ENCODE data around the gene DTNB. TPM values are rescaled to one million over a fixed set of nuclear protein-coding genes. Genes with fewer than 3 reads are reported as not detected.

Gene DTNB
- total and polyA plus RNA-seq, 2 donors (not counting 3 experiments of a cell fraction or from before 2014, with no cell fraction given): 11.5 to 17.0 TPM

DNA sequence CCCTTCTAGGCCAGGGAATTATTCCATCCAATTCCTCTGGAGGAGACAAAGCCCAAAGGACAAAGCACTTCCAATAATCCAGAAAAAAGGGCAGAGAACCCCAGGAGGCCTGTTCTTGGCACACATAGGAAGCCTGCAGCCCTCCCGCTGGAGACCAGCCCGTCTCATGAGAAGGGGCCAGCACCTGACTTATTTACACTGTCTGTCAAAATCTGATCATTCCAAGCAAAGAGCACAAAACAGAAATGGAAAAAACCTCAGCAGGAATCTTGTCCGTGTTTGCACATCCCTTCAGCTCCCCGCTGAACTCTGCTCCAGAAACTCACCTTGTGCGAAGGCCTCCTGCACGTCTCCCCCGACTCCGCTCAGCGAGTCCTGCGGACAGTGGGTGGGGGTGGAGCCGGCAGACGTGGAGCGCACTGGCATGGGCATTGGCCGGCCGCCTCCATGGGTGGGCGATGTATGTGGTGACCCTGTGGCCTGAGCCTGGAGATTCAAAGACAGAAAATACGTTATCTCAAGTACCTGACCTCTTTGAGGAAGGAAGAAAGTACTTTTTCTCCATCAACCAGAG, 285.4 kb downstream of the DTNB start:
- no peak for TF ChIP-seq MYC (IDR thresholded peaks at IDR 0.05; ENCODE audit: low read depth, low read length)
- no peak for TF ChIP-seq MAX (IDR thresholded peaks at IDR 0.05; ENCODE audit: insufficient read depth, insufficient read length)
- TF ChIP-seq EZH2 (IDR thresholded peaks at IDR 0.05; ENCODE audit: borderline replicate concordance, low read depth, low read length, severe bottlenecking): no peak
- TF ChIP-seq FOS (IDR thresholded peaks at IDR 0.05; ENCODE audit: borderline replicate concordance, insufficient read depth, low read length): no peak
- TF ChIP-seq GATA2 (IDR thresholded peaks at IDR 0.05; ENCODE audit: insufficient read depth, insufficient read length, low read depth, low read length): no peak
- no peak for TF ChIP-seq POLR2A (IDR thresholded peaks at IDR 0.05; ENCODE audit: low read depth, low read length)
- no peak for TF ChIP-seq JUN (IDR thresholded peaks at IDR 0.05; ENCODE audit: borderline replicate concordance, insufficient read depth, insufficient read length, low read depth)
- TF ChIP-seq POLR2AphosphoS5 (IDR thresholded peaks at IDR 0.05; ENCODE audit: insufficient read depth, low read depth, low read length): no peak
- no peak for TF ChIP-seq CTCF (IDR thresholded peaks at IDR 0.05; ENCODE audit: extremely low read depth in 1 of 2, insufficient read depth in 1 of 2, low read depth in 1 of 2, low read length in 2 of 2)
- no peak overlapping the region for H3K9ac ChIP-seq (replicated peaks; ENCODE audit: extremely low read depth, insufficient read depth, low read length)
- H2AFZ ChIP-seq (ENCODE audit: low read depth, low read length): no peak overlapping the region
- H3K4me3 ChIP-seq (replicated peaks in 1 of 3; ENCODE audit: insufficient read depth in 1 of 3, low read depth in 1 of 3, low read length in 3 of 3): no peak overlapping the region
- no peaks in the 10 kb centered on the region for H3K4me1 ChIP-seq (ENCODE audit: control insufficient read depth, extremely low read depth, insufficient read depth, low read length)
- no peaks in the 10 kb centered on the region for H4K20me1 ChIP-seq (replicated peaks; ENCODE audit: control insufficient read depth, extremely low read depth, insufficient read depth, low read length)
- no peaks in the 10 kb centered on the region for H3K9me3 ChIP-seq (replicated peaks; ENCODE audit: control insufficient read depth, insufficient read depth, low read length)
- no TSS peak for BruUV-seq (replicated peaks)
- H3K79me2 ChIP-seq (ENCODE audit: control insufficient read depth, insufficient read depth, low read length): no peaks in the 10 kb centered on the region
- H3K27me3 ChIP-seq (ENCODE audit: control insufficient read depth in 2 of 2, insufficient read depth in 2 of 2, low read length in 2 of 2): no peaks in the 10 kb centered on the region
- H3K9me1 ChIP-seq (replicated peaks; ENCODE audit: control insufficient read depth, extremely low read depth, insufficient read depth, low read length): no peaks in the 10 kb centered on the region
- intact Hi-C loops (cut with micrococcal nuclease) (no loop called here), dilution Hi-C loops (cut with MboI; ENCODE audit: extremely low pct_ligation_motif_present, low sequenced_read_pairs) (no loop called here)
- CTCF ChIA-PET: interaction anchor here (1.1 kb wide), 1 partner anchor 26 kb away, joined by 4 read pairs; no protein-coding TSS in a partner anchor
- DNase-seq (ENCODE audit: low read depth, low spot score): no peak
- no peak overlapping the region for H3K27ac ChIP-seq (ENCODE audit: insufficient read depth, low read depth, low read length)
- no peak overlapping the region for H3K4me2 ChIP-seq (ENCODE audit: insufficient read depth, low read length)
- POLR2A ChIA-PET: no interaction called here
- no peak for FAIRE-seq
- no peaks in the 10 kb centered on the region for H3K36me3 ChIP-seq (ENCODE audit: control insufficient read depth in 2 of 2, extremely low read depth in 1 of 2, insufficient read depth in 2 of 2, low read length in 2 of 2)
